OCI-LY1 (cell line): ENCODE measurements around the gene LRFN2.

Experiments used
- CTCF ChIP-seq: fragments of 200-600 bp; sonication (generic), shearing (Covaris generic); IDR thresholded peaks from 2 replicates; pipeline ENCODE4 v1.5.1; 2017; ENCODE audit warnings: mild to moderate bottlenecking, antibody characterized with exemption, low read length, moderate library complexity, mixed read lengths
- EZH2 ChIP-seq: fragments of 200-600 bp; sonication (generic), shearing (Covaris generic); IDR thresholded peaks from 2 replicates; pipeline ENCODE4 v1.8.0; 2017; ENCODE audit warnings: borderline replicate concordance, mixed run types, mild to moderate bottlenecking, antibody characterized with exemption, low read length, moderate library complexity, mixed read lengths

- TF ChIP-seq EZH2 (no peak), CTCF (no peak)
These were observed 863 bp upstream of the LRFN2 start for GRCh38 chr6:40588070-40588384.
